WTC11 (cell line): ENCODE measurements around the gene OS9.

Experiments
- ARID4B ChIP-seq: sonication (generic); formaldehyde crosslinking; IDR thresholded peaks from 2 replicates; pipeline ENCODE4 v1.8.0; 2023; ENCODE audit warnings: missing genetic modification reagents, mild to moderate bottlenecking, borderline replicate concordance
- FOXJ3 ChIP-seq: sonication (generic); formaldehyde crosslinking; IDR thresholded peaks from 2 replicates; pipeline ENCODE4 v1.9.0; 2021; ENCODE audit warnings: missing genetic modification reagents, mild to moderate bottlenecking, borderline replicate concordance
- NFYB ChIP-seq: sonication (generic); formaldehyde crosslinking; conservative IDR thresholded peaks from 2 replicates; pipeline ENCODE4 v1.8.0; 2022; ENCODE audit warnings: low read depth, missing genetic modification reagents
- NR1H2 ChIP-seq: sonication (generic); formaldehyde crosslinking; IDR thresholded peaks from 2 replicates; pipeline ENCODE4 v1.9.0; 2021; ENCODE audit warnings: mild to moderate bottlenecking, moderate library complexity, missing genetic modification reagents
- OVOL2 ChIP-seq: fragments of 250-450 bp; sonication (Bioruptor Pico); IDR thresholded peaks from 2 replicates; pipeline ENCODE4 v1.9.0; 2021; ENCODE audit warnings: mild to moderate bottlenecking, borderline replicate concordance
- PRRX2 ChIP-seq: fragments of 250-450 bp; sonication (Bioruptor Pico); IDR thresholded peaks from 2 replicates; pipeline ENCODE4 v1.8.0; 2021; ENCODE audit warnings: mild to moderate bottlenecking
- SMAD3 ChIP-seq: sonication (generic); formaldehyde crosslinking; IDR thresholded peaks from 2 replicates; pipeline ENCODE4 v1.8.0; 2022; ENCODE audit warnings: missing genetic modification reagents, mild to moderate bottlenecking, borderline replicate concordance
- ZNF121 ChIP-seq: sonication (generic); formaldehyde crosslinking; IDR thresholded peaks from 2 replicates; pipeline ENCODE4 v1.8.0; 2023; ENCODE audit warnings: missing genetic modification reagents
- ZNF138 ChIP-seq: sonication (generic); formaldehyde crosslinking; conservative IDR thresholded peaks from 2 replicates; pipeline ENCODE4 v1.8.1; 2022; ENCODE audit warnings: mild to moderate bottlenecking, moderate library complexity, missing genetic modification reagents
- TF ChIP-seq, protein P1 (sequence below): fragments of 200-600 bp; IDR thresholded peaks from 2 replicates; pipeline ENCODE4 v1.8.0; 2022; ENCODE audit warnings: antibody characterized with exemption
- TF ChIP-seq, protein P2 (sequence below): sonication (generic); formaldehyde crosslinking; IDR thresholded peaks from 2 replicates; pipeline ENCODE4 v1.8.0; 2022; ENCODE audit warnings: mild to moderate bottlenecking, missing genetic modification reagents

- TF ChIP-seq ZNF121, result no peak
- TF ChIP-seq, protein P1, sequence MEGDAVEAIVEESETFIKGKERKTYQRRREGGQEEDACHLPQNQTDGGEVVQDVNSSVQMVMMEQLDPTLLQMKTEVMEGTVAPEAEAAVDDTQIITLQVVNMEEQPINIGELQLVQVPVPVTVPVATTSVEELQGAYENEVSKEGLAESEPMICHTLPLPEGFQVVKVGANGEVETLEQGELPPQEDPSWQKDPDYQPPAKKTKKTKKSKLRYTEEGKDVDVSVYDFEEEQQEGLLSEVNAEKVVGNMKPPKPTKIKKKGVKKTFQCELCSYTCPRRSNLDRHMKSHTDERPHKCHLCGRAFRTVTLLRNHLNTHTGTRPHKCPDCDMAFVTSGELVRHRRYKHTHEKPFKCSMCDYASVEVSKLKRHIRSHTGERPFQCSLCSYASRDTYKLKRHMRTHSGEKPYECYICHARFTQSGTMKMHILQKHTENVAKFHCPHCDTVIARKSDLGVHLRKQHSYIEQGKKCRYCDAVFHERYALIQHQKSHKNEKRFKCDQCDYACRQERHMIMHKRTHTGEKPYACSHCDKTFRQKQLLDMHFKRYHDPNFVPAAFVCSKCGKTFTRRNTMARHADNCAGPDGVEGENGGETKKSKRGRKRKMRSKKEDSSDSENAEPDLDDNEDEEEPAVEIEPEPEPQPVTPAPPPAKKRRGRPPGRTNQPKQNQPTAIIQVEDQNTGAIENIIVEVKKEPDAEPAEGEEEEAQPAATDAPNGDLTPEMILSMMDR, result no peak
- no peak for TF ChIP-seq ARID4B (CRISPR knock-in tag)
- no peak for TF ChIP-seq NR1H2 (CRISPR knock-in tag)
- no peak for TF ChIP-seq PRRX2
- TF ChIP-seq FOXJ3 (CRISPR knock-in tag), result no peak
- TF ChIP-seq, protein P2, sequence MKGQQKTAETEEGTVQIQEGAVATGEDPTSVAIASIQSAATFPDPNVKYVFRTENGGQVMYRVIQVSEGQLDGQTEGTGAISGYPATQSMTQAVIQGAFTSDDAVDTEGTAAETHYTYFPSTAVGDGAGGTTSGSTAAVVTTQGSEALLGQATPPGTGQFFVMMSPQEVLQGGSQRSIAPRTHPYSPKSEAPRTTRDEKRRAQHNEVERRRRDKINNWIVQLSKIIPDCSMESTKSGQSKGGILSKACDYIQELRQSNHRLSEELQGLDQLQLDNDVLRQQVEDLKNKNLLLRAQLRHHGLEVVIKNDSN, result no peak
- TF ChIP-seq NFYB (CRISPR knock-in tag), result no peak
- no peak for TF ChIP-seq SMAD3
- no peak for TF ChIP-seq OVOL2 (CRISPR knock-in tag)
- no peak for TF ChIP-seq ZNF138 (CRISPR knock-in tag)
These were observed 46.1 kb downstream of the OS9 start for GRCh38 chr12:57739914-57740538.
